Hematopoietic multipotent progenitor cell treated with erythropoietin and hydrocortisone succinate and interleukin-3 and kit ligand, for 6 days (in vitro differentiated cells): Measurements from ENCODE around the gene ZBTB38.

Experiments
- DNase-seq: peaks from one replicate; pipeline ENCODE4 v3.0.0-alpha.2; 2015

ZBTB38 gene

GRCh38 chr3:141368062-141368924 is at the start of gene ZBTB38:
Gene ZBTB38 (plus strand): TSS chr3:141368504. CDS start chr3:141442389, 73,885 bp downstream.
- DNase-seq: peak; percentile 51

GRCh38 chr3:141320399-141321108 is 47.8 kb upstream of the ZBTB38 start:
- no peak for DNase-seq

GRCh38 chr3:141321109-141321497 is 47.2 kb upstream of the ZBTB38 start:
- no peak for DNase-seq

- no peak for DNase-seq
Measured at GRCh38 chr3:141323936-141324704, 44.2 kb upstream of the ZBTB38 start.

- no peak for DNase-seq
Measured at GRCh38 chr3:141326123-141326522, 42.2 kb upstream of the ZBTB38 start.

GRCh38 chr3:141326626-141327025 is 41.7 kb upstream of the ZBTB38 start:
- no peak for DNase-seq

- peak; percentile 33 for DNase-seq
Measured at GRCh38 chr3:141328286-141329166, 39.8 kb upstream of the ZBTB38 start.

GRCh38 chr3:141330235-141330634 is 38.1 kb upstream of the ZBTB38 start:
- no peak for DNase-seq

GRCh38 chr3:141330718-141331376 is 37.5 kb upstream of the ZBTB38 start:
- DNase-seq: no peak

- DNase-seq: no peak
Measured at GRCh38 chr3:141331377-141332318, 36.7 kb upstream of the ZBTB38 start.

GRCh38 chr3:141332416-141332815 is 35.9 kb upstream of the ZBTB38 start:
- DNase-seq: no peak

- no peak for DNase-seq
Measured at GRCh38 chr3:141333836-141334626, 34.3 kb upstream of the ZBTB38 start.

- DNase-seq: no peak
Measured at GRCh38 chr3:141334627-141335250, 33.6 kb upstream of the ZBTB38 start.

- no peak for DNase-seq
Measured at GRCh38 chr3:141335531-141336061, 32.7 kb upstream of the ZBTB38 start.

- no peak for DNase-seq
Measured at GRCh38 chr3:141336672-141337522, 31.4 kb upstream of the ZBTB38 start.

GRCh38 chr3:141337523-141337854 is 30.8 kb upstream of the ZBTB38 start:
- no peak for DNase-seq

- DNase-seq: no peak
Measured at GRCh38 chr3:141337991-141338390, 30.3 kb upstream of the ZBTB38 start.

- no peak for DNase-seq
Measured at GRCh38 chr3:141338881-141339280, 29.4 kb upstream of the ZBTB38 start.
